GM12878 (cell line): ENCODE data around the gene BTBD9. TPM values are rescaled to one million over a fixed set of nuclear protein-coding genes. Genes with fewer than 3 reads are reported as not detected.

Experiments used
- BMI1 ChIP-seq: fragments of 450-650 bp; IDR thresholded peaks from 2 replicates; pipeline ENCODE4 v1.6.1; 2016; ENCODE audit warnings: mild to moderate bottlenecking, moderate library complexity, borderline replicate concordance
- CHD4 ChIP-seq: fragments of 200-600 bp; sonication (generic); IDR thresholded peaks from 2 replicates; pipeline ENCODE4 v1.6.1; 2016; ENCODE audit warnings: mild to moderate bottlenecking
- PRDM15 ChIP-seq: fragments of 450-650 bp; formaldehyde crosslinking; IDR thresholded peaks from 2 replicates; pipeline ENCODE4 v1.4.0; 2020; ENCODE audit warnings: mild to moderate bottlenecking, moderate library complexity
- SMAD5 ChIP-seq: IDR thresholded peaks from 2 replicates; pipeline ENCODE4 v1.6.1; 2016; ENCODE audit warnings: antibody characterized with exemption, low read depth
- SMARCA5 ChIP-seq: fragments of 450-650 bp; IDR thresholded peaks from 2 replicates; pipeline ENCODE4 v1.6.1; 2017; ENCODE audit warnings: mild to moderate bottlenecking
- SREBF1 ChIP-seq: IDR thresholded peaks from 2 replicates; pipeline ENCODE4 v1.6.1; 2012; ENCODE audit warnings: mild to moderate bottlenecking, low read length
- YY1 ChIP-seq: IDR thresholded peaks from 2 replicates; pipeline ENCODE4 v1.6.1; 2011; ENCODE audit warnings: low read depth, mild to moderate bottlenecking, low read length
- ZNF217 ChIP-seq: fragments of 450-650 bp; IDR thresholded peaks from 2 replicates; pipeline ENCODE4 v1.6.1; 2017; ENCODE audit warnings: antibody characterized with exemption, mild to moderate bottlenecking
- ZNF622 ChIP-seq: fragments of 450-650 bp; IDR thresholded peaks from 2 replicates; pipeline ENCODE4 v1.6.1; 2017; ENCODE audit warnings: mild to moderate bottlenecking, inconsistent platforms
- ZNF687 ChIP-seq: fragments of 450-650 bp; IDR thresholded peaks from 2 replicates; pipeline ENCODE4 v1.6.1; 2017; ENCODE audit warnings: mild to moderate bottlenecking, moderate library complexity
- polyA plus RNA-seq, 11 experiments: library from polyadenylated mRNA; depleted of rRNA in 4 of 11; unstranded in 6 of 11; stranded (reverse) in 5 of 11; fragments of >200 nt; fragmentation: Nextera tagmentation in 4 of 11; fragmentation: Illumina TruSeq in 1 of 11; extraction: Ambion mirVana in 4 of 11; extraction: Trizol in 1 of 11; gene quantifications; 1 replicate in 1 of 11; 2 replicates in 10 of 11; pipeline versions ENCODE4 v1.2.1 to v1.2.3, GENCODE V29; 2011 to 2016; ENCODE audit warnings: inconsistent platforms in 2 of 11, missing spikeins in 2 of 11, low read depth in 1 of 11
- total RNA-seq, 4 experiments: library from RNA; depleted of rRNA in 3 of 4; stranded (reverse); fragments of >200 nt in 3 of 4; fragmentation: Illumina TruSeq in 1 of 4; extraction: Trizol in 1 of 4; gene quantifications; 2 replicates each; pipeline versions ENCODE4 v1.2.1 to v1.2.3, GENCODE V29; 2013 to 2021

Gene BTBD9
- total and polyA plus RNA-seq, 10 of the 15 experiments (the other 5 are each of a cell fraction or from before 2014, with no cell fraction given) = 0.22 to 8.6 (median 4.6) TPM

GRCh38 chr6:38438097-38438496 is 201.6 kb downstream of the BTBD9 start (continued):
- TF ChIP-seq ZNF687 (no peak), SREBF1 (no peak), ZNF622 (no peak), CHD4 (no peak), BMI1 (no peak), ZNF217 (no peak), PRDM15 (CRISPR knock-in tag) (no peak), YY1 (no peak), SMARCA5 (no peak), SMAD5 (no peak)
